ENCODE measurements around the gene EMP3.

The EMP3 gene

GRCh38 chr19:48341515-48342413 is 16.4 kb downstream of the EMP3 start:
- DNase-seq, result peak in 2 of 42 donors; percentile 30 to 36
- intact Hi-C loops (cut with DNase I), result no loop called here

DNA sequence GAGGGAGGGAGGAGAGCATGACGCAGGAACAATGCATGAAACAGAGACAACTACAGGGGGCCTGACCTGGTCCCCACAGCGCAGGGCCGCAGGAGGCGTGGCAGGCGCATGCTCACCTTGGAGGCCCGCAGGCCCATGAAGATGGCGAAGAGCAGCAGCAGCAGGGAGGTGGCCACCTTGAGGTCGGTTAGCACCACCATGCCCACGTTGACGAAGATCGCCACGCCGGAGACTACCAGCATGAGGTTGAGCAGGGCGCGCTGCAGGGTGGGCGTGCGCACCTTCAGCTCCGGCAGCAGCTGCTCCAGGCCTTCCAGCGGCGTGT is 17.0 kb downstream of the EMP3 start:
- intact Hi-C loops (cut with DNase I), result no loop called here
- DNase-seq, result no peak

GRCh38 chr19:48342841-48343540 is 17.6 kb downstream of the EMP3 start:
- DNase-seq, result no peak
- intact Hi-C loops (cut with DNase I), result no loop called here

DNA sequence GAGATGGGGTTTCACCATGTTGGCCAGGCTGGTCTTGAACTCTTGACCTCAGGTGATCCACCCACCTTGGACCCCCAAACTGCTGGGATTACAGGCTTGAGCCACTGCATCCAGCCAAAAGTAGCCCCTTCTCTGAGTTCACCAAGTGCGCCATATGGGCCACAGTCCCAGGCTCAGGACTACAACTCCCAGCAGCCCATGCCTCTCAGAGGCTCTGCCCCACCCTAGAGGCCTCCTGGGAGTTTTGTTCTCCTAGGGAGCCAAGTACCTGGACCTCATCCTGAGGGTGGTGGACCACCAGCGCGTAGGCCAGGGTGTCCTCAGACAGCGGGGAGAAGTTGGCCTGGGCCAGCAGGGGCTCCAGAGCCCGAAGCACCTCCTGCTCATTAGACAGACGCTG is 19.5 kb downstream of the EMP3 start:
- intact Hi-C loops (cut with DNase I), result no loop called here
- no peak for DNase-seq

DNA sequence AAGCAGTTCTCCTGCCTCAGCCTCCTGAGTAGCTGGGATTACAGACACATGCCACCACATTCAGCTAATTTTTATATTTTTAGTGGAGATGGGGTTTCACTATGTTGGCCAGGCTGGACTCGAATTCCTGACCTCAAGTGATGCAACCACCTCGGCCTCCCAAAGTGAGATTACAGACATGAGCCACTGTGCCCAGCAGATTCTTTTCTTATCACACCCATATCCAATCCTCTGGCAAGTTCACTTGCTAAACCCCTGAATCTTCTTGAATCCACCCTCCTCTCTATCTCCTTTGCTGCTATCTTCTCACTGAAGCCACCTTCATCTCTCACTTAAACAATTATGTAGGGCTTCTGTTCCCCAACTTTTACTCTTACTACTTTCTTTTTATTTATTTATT is 20.8 kb downstream of the EMP3 start:
- intact Hi-C loops (cut with DNase I), result no loop called here
- no peak for DNase-seq

- DNase-seq, result no peak
- intact Hi-C loops (cut with DNase I), result no loop called here
Observed at GRCh38 chr19:48348045-48348444, 22.7 kb downstream of the EMP3 start.

- intact Hi-C loops (cut with DNase I), result no loop called here
- no peak for DNase-seq
Observed at GRCh38 chr19:48348737-48349136, 23.4 kb downstream of the EMP3 start.

DNA sequence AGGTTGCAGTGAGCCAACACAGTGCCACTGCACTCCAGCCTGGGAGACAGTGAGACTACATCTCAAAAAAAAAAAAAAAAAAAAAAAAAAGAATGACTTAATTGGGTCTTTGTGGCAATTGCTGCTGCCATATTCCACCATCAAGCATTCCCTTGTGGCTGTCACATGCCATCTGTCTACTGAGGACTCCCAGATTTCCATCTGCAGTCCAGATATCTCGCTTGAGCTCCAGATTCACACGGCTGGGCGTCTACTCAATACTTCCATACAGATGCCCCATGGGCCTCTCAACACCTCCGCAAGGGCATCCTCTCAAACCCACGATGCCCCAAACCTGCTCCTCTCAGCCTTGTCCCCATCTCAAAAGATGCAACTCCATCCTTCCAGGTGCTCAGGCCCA is 25.5 kb downstream of the EMP3 start:
- intact Hi-C loops (cut with DNase I), result no loop called here
- DNase-seq, result no peak

- intact Hi-C loops (cut with DNase I), result no loop called here
- DNase-seq, result peak; percentile 22 to 87 (median 68)
Observed at GRCh38 chr19:48351341-48351752, 26.0 kb downstream of the EMP3 start.

GRCh38 chr19:48353677-48354076 is 28.3 kb downstream of the EMP3 start:
- intact Hi-C loops (cut with DNase I), result no loop called here
- no peak for DNase-seq

DNA sequence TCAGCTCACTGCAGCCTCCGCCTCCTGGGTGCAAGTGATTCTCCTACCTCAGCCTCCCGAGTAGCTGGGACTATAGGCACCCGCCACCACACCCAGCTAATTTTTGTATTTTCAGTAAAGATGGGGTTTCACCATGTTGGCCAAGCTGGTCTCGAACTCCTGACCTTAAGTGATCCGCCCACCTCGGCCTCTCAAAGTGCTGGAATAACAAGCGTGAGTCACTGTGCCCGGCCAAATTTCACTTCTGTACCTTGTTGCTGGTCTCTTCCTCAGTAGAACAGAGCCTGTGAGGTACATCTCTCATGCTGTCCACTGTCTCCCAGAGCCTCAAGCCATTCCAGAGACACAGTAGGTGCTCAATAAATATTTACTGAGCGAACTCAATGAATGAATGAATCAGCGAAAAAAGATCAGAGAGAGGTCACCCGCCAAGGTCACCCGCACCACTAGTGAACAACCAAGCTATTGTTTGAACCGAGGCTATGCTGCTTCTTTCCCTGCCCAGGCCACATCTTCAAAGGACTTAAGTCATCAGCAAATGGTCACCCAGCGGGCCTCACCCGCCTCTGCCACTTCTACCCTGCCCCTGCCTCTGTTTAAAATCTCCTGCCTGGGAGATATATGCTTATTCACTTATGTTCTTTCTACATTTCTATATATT is 29.1 kb downstream of the EMP3 start:
- intact Hi-C loops (cut with DNase I), result no loop called here
- DNase-seq, result no peak

GRCh38 chr19:48355365-48355954 is 30.1 kb downstream of the EMP3 start:
- intact Hi-C loops (cut with DNase I), result no loop called here
- no peak for DNase-seq

DNA sequence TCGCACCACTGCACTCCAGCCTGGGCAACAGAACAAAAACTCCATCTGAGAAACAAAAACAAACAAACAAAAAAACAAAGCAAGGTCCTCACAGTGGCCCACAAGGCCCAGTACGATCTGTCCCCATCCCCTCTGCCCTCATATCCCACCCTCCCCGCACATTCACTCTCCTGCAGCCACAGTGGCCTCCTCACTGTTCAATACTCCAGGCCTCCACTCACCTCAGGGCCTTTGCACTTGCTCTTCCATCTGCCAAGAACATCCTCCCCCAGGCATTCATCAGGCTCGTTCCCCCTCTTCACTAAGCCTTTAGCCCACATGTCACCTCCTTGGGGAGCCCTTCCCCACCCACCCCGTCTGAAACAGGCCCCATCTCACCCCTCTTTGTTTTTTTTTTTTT is 33.8 kb downstream of the EMP3 start:
- no peak for DNase-seq
- intact Hi-C loops (cut with DNase I), result no loop called here

GRCh38 chr19:48361912-48362311 is 36.6 kb downstream of the EMP3 start:
- intact Hi-C loops (cut with DNase I), result loop anchor here (5.0 kb wide), 1 partner anchor 35 kb away; the partner anchor contains the start of gene EMP3

DNA sequence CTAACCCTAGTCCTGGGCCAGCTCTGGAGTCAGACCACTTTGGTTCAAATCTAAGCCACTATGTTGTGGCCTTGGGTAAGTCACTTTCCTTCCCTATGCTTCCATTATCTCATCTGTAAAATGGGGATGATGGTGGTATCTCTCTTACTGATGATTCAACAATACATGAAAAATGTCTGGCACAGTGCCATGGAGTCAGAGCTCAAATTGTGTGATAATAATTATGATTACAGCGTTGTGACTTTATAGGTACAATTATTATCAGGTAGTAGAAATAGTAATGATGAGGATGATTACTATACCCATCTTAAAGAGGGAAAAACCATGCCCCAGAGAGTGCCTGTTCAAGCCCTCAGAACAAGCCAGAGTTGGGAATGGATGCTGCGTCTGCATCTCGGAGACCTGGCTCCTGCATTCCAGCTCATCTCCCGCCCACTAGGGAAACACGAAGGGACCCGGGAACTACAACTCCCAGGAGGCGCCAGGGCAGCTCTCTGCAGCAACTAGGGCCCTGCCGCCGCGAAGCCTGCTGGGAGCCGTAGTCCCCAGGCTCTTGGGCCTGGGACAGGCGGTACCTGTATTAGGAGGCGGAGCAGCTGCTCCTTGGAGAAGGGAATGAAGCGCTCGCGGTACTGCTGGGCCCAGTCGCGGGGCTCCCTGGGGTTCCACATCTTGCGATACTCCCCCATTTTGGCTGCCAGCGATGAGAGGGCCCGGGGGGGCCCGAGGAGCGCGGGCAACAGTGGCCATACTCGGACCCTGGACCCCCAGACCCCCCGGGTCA is 37.6 kb downstream of the EMP3 start:
- peak; percentile 95 to 100 (median 99) for DNase-seq
- intact Hi-C loops (cut with DNase I), result loop anchor here (5.0 kb wide), 1 partner anchor 36 kb away; the partner anchor contains the start of gene EMP3

More at GRCh38 chr19:48361912-48362311, 36.6 kb downstream of the EMP3 start:
- DNase-seq, result no peak

DNA sequence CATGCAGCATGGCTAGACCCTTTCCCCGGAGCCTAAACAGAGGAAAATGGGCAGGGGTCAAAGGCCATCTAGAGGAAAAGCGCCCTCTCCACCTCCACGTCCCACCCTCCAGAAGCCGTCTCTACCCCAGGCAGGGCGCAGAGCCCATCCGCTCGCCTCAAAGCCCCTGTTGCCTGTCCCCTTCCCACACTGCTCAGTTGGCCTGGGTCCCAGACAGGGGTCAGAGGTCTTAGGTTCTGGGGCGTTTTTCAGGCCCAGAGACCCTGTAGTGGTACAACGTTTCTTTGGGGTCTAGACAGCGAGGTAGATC is 38.1 kb downstream of the EMP3 start:
- intact Hi-C loops (cut with DNase I), result loop anchor here (5.0 kb wide), 1 partner anchor 36 kb away; the partner anchor contains the start of gene EMP3

GRCh38 chr19:48363810-48364597 is 38.7 kb downstream of the EMP3 start, which contains the start of the genes SYNGR4 and TMEM143:
SYNGR4 (plus strand) TSS chr19:48364367; CDS start chr19:48365843, 1,476 bp downstream.
TMEM143 (minus strand) TSS chr19:48363940; CDS start chr19:48363920, 20 bp downstream.
- DNase-seq, result peak; percentile 96 to 99 (median 99)
- intact Hi-C loops (cut with DNase I), result loop anchor here (5.0 kb wide), 1 partner anchor 37 kb away; the partner anchor contains the start of gene EMP3

More for the DNA sequence above, 38.1 kb downstream of the EMP3 start:
- peak in 7 of 42 donors; percentile 3 to 55 (median 26) for DNase-seq
